Measurements from ENCODE around the gene PCNT.

DNA sequence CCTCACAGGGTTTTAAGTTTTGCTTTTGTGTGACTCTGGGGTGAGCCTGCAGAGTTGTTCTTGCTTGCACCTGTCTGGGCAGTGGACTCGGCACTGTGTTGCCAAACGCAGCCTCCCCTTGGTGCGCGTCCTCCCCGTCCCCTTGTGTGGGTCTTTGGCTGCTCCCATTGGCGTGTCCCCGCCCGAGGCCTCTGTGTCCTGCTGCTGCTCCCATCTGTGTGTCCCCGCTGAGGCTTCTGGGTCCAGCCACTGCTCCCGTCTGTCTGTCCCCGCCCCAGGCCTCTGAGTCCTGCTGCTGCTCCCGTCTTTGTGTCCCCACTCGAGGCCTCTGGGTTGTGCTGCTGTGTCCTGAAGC, 62.8 kb downstream of the PCNT start:
- TF ChIP-seq ZNF274 (IDR thresholded peaks at IDR 0.05; ENCODE audit: borderline replicate concordance, extremely low read depth, low read length) (no peak), POLR2AphosphoS5 (IDR thresholded peaks at IDR 0.05; ENCODE audit: low read depth, low read length) (no peak), CHD2 (IDR thresholded peaks at IDR 0.05; ENCODE audit: low read length) (no peak), EP300 (IDR thresholded peaks at IDR 0.05; ENCODE audit: borderline replicate concordance in 1 of 2, low read depth in 2 of 2, low read length in 2 of 2) (no peak), KDM1A (IDR thresholded peaks at IDR 0.05; ENCODE audit: borderline replicate concordance, low read length) (no peak), EZH2 (IDR thresholded peaks at IDR 0.05; ENCODE audit: low read depth, low read length, severe bottlenecking) (no peak), POLR2A (IDR thresholded peaks at IDR 0.05; ENCODE audit: control extremely low read depth in 1 of 2, low read depth in 2 of 2, low read length in 2 of 2) (no peak), SIRT6 (IDR thresholded peaks at IDR 0.05; ENCODE audit: low read length) (no peak), EGR1 (IDR thresholded peaks at IDR 0.05; ENCODE audit: borderline replicate concordance, low read depth, low read length) (no peak), RFX5 (IDR thresholded peaks at IDR 0.05; ENCODE audit: borderline replicate concordance, low read depth, low read length) (no peak), YY1 (IDR thresholded peaks at IDR 0.05; ENCODE audit: low read depth, low read length) (no peak), CREB1 (IDR thresholded peaks at IDR 0.05) (no peak), SAP30 (IDR thresholded peaks at IDR 0.05; ENCODE audit: insufficient read depth, insufficient replicate concordance, low read length) (no peak)
- TF ChIP-seq, protein P1, sequence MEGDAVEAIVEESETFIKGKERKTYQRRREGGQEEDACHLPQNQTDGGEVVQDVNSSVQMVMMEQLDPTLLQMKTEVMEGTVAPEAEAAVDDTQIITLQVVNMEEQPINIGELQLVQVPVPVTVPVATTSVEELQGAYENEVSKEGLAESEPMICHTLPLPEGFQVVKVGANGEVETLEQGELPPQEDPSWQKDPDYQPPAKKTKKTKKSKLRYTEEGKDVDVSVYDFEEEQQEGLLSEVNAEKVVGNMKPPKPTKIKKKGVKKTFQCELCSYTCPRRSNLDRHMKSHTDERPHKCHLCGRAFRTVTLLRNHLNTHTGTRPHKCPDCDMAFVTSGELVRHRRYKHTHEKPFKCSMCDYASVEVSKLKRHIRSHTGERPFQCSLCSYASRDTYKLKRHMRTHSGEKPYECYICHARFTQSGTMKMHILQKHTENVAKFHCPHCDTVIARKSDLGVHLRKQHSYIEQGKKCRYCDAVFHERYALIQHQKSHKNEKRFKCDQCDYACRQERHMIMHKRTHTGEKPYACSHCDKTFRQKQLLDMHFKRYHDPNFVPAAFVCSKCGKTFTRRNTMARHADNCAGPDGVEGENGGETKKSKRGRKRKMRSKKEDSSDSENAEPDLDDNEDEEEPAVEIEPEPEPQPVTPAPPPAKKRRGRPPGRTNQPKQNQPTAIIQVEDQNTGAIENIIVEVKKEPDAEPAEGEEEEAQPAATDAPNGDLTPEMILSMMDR (IDR thresholded peaks at IDR 0.05; ENCODE audit: control extremely low read depth in 1 of 3, insufficient read depth in 1 of 3, low read depth in 1 of 3, low read length in 3 of 3): no peak
